Panc1 (cell line): Measurements from ENCODE around the gene ELMO1. TPM values are rescaled to one million over a fixed set of nuclear protein-coding genes. Genes with fewer than 3 reads are reported as not detected.

Experiments used
- ATAC-seq: fragments of 200-7000 bp; cut with Tn5 transposase; 2 replicates; pipeline ENCODE4 v1.9.1; 2020; ENCODE audit warnings: mild to moderate bottlenecking, moderate library complexity
- BruUV-seq: library from RNA; stranded (reverse); fragments of 400-500 nt; replicated peaks from 2 replicates; lab custom pipeline; 2021; lab: Mats Ljungman, UMichigan
- CTCF ChIA-PET: fragments of 300-600 bp; sonication (Branson Sonifier 250); formaldehyde crosslinking; loops from one replicate; lab custom pipeline; 2022; ENCODE audit warnings: antibody characterized with exemption; lab: Charles Lee
- POLR2A ChIA-PET: fragments of 300-600 bp; sonication (Branson Sonifier 250); formaldehyde crosslinking; loops from one replicate; lab custom pipeline; 2022; ENCODE audit warnings: antibody characterized with exemption; lab: Charles Lee
- DNase-seq: peaks from one replicate; pipeline ENCODE4 v3.0.0-alpha.2; 2010; ENCODE audit warnings: low read depth, low spot score
- H3K27ac ChIP-seq: 2 replicates; pipeline ENCODE4 v1.5.1; 2011; ENCODE audit warnings: mild to moderate bottlenecking, low read length, inconsistent platforms
- H3K27me3 ChIP-seq: fragments of 200-500 bp; sonication (Bioruptor generic); 2 replicates; pipeline ENCODE4 v1.6.0; 2014; ENCODE audit warnings: low read length, inconsistent platforms; ENCODE audit not compliant: control insufficient read depth, insufficient read depth
- H3K36me3 ChIP-seq: fragments of 200-500 bp; sonication (Bioruptor generic); 2 replicates; pipeline ENCODE4 v1.5.1; 2014; ENCODE audit warnings: inconsistent platforms, mild to moderate bottlenecking, low read length, moderate library complexity; ENCODE audit not compliant: control insufficient read depth, insufficient read depth
- H3K4me1 ChIP-seq: 2 replicates; pipeline ENCODE4 v1.5.1; 2011; ENCODE audit warnings: inconsistent platforms, mild to moderate bottlenecking, low read length, moderate library complexity; ENCODE audit not compliant: control insufficient read depth, insufficient read depth
- H3K4me3 ChIP-seq, 2 experiments: 2 replicates each; pipeline ENCODE4 v1.5.1; 2011 to 2012; ENCODE audit warnings: low read depth in 2 of 2, low read length in 2 of 2, mild to moderate bottlenecking in 2 of 2, inconsistent platforms in 1 of 2, moderate library complexity in 1 of 2
- H3K9me3 ChIP-seq: fragments of 200-500 bp; sonication (Bioruptor generic); 2 replicates; pipeline ENCODE4 v1.5.1; 2014; ENCODE audit warnings: low read depth, mild to moderate bottlenecking, inconsistent platforms, low read length, moderate library complexity; ENCODE audit not compliant: control insufficient read depth, insufficient read depth
- POLR2AphosphoS5 ChIP-seq: IDR thresholded peaks from 2 replicates; pipeline ENCODE4 v1.6.1; 2012; ENCODE audit warnings: mild to moderate bottlenecking, low read depth, low read length, moderate library complexity
- REST ChIP-seq, 2 experiments: IDR thresholded peaks; 2 replicates each; pipeline ENCODE4 v1.6.1; 2011 to 2012; ENCODE audit warnings: low read depth in 2 of 2, control low read depth in 1 of 2, low read length in 1 of 2, mild to moderate bottlenecking in 1 of 2, moderate library complexity in 1 of 2; ENCODE audit not compliant: insufficient read depth in 1 of 2
- SIN3A ChIP-seq: IDR thresholded peaks from 2 replicates; pipeline ENCODE4 v1.6.1; 2012; ENCODE audit warnings: low read depth, mild to moderate bottlenecking, low read length, moderate library complexity, borderline replicate concordance; ENCODE audit not compliant: insufficient read depth
- TCF7L2 ChIP-seq: IDR thresholded peaks from 2 replicates; pipeline ENCODE4 v1.6.1; 2011; ENCODE audit warnings: mild to moderate bottlenecking, low read depth, low read length, inconsistent platforms
- in situ Hi-C: cut with HindIII; loops from 2 replicates; pipeline ENCODE4 v1.10.0; 2016; ENCODE audit warnings: low sequenced_read_pairs, low pct_unique_long_range_greater_than_20kb
- intact Hi-C: fragments of 100-400 bp; cut with micrococcal nuclease; formaldehyde crosslinking; loops from one replicate; pipeline ENCODE4 v1.10.0; 2022; ENCODE audit not compliant: unreplicated experiment
- total RNA-seq: library from RNA; stranded (reverse); gene quantifications from one replicate; pipeline ENCODE4 v1.2.1, GENCODE V29; 2021; ENCODE audit not compliant: unreplicated experiment
- TF ChIP-seq, protein P1 (sequence below): fragments of 450-650 bp; IDR thresholded peaks from 2 replicates; pipeline ENCODE4 v1.5.1; 2017; ENCODE audit warnings: mild to moderate bottlenecking

The ELMO1 gene
- total RNA-seq, 1 experiment from 2014 or later = 0.80 TPM

DNA sequence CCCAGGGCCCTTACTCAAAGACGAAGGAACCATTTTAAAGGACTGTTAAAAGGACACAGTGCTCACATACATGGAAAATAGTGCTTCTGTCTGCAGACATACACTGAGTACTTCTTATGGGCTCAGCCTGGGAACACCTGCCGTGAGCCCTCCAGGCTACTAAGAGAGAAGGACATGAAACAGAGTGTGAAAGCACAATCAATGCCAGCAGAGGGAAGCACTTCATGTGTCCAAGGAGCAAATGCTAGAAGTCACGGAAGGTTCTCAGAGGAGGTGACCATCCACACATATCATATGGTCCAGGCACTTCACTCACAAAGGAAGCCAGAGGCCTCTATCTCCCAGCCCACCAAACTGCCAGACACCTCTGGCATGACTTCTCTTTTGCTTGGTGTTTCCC, 15.5 kb downstream of the ELMO1 start:
- Histone ChIP-seq H3K4me1 (no peaks in the 10 kb centered on the region), H3K36me3 (no peaks in the 10 kb centered on the region), H3K4me3 (no peak overlapping the region), H3K27me3 (no peaks in the 10 kb centered on the region; the same call in 1 of the 2 replicates), H3K27ac (no peak overlapping the region), H3K9me3 (no peaks in the 10 kb centered on the region)
- in situ Hi-C loops (no loop called here), intact Hi-C loops (no loop called here)
- no peak for TF ChIP-seq TCF7L2
- TF ChIP-seq, protein P1, sequence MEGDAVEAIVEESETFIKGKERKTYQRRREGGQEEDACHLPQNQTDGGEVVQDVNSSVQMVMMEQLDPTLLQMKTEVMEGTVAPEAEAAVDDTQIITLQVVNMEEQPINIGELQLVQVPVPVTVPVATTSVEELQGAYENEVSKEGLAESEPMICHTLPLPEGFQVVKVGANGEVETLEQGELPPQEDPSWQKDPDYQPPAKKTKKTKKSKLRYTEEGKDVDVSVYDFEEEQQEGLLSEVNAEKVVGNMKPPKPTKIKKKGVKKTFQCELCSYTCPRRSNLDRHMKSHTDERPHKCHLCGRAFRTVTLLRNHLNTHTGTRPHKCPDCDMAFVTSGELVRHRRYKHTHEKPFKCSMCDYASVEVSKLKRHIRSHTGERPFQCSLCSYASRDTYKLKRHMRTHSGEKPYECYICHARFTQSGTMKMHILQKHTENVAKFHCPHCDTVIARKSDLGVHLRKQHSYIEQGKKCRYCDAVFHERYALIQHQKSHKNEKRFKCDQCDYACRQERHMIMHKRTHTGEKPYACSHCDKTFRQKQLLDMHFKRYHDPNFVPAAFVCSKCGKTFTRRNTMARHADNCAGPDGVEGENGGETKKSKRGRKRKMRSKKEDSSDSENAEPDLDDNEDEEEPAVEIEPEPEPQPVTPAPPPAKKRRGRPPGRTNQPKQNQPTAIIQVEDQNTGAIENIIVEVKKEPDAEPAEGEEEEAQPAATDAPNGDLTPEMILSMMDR = peak; percentile 34
- no peak for ATAC-seq
- ChIA-PET POLR2A (no interaction called here), CTCF (no interaction called here)
- no TSS peak for BruUV-seq
- DNase-seq = no peak

DNA sequence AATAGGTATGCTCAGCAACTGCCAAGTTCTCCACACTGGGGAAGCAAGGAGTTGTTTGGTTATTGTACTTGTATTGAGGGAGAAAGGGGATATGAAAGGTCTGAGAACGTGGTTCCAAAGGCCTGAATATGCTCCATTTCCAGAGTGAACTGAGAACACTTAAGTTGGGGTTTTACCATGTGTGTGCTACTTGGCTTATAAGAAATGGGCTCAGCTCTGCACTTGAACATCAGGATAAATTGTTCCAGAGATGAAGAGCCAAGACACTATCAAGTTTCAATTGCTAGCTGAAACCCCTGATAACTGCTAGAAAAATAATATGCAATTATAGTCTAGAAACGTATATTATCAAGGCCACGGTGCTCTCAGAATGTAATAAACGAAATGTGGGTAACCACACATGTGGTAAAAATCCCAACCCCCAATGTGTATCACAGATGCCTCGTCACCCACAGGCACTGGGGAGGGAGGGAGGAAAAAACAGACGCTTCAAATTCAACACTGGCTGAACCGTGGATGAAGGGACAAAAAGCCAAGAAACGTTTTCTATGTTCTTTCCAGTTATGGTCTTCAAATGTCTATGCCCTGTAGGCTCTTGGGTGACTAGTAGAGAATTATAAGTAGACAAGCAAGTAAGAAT, 16.3 kb downstream of the ELMO1 start:
- Histone ChIP-seq H3K4me3 (no peak overlapping the region), H3K9me3 (no peaks in the 10 kb centered on the region), H3K4me1 (no peaks in the 10 kb centered on the region), H3K27ac (no peak overlapping the region), H3K27me3 (no peaks in the 10 kb centered on the region; the same call in 1 of the 2 replicates), H3K36me3 (no peaks in the 10 kb centered on the region)
- in situ Hi-C loops = no loop called here
- intact Hi-C loops = no loop called here
- TF ChIP-seq REST (IDR thresholded peaks at IDR 0.05; ENCODE audit: insufficient read depth in 1 of 2, low read depth in 2 of 2, low read length in 1 of 2) (no peak), POLR2AphosphoS5 (no peak), TCF7L2 (no peak), SIN3A (no peak)
- TF ChIP-seq, protein P1 = no peak
- CTCF ChIA-PET = no interaction called here
- POLR2A ChIA-PET = no interaction called here
- BruUV-seq = no TSS peak
- DNase-seq (no peak), ATAC-seq (no peak)
